ENCODE measurements around the gene DNHD1.
A peak's percentile ranks its signal among the peaks of the same experiment; 100 is the strongest.

DNHD1 gene

DNA sequence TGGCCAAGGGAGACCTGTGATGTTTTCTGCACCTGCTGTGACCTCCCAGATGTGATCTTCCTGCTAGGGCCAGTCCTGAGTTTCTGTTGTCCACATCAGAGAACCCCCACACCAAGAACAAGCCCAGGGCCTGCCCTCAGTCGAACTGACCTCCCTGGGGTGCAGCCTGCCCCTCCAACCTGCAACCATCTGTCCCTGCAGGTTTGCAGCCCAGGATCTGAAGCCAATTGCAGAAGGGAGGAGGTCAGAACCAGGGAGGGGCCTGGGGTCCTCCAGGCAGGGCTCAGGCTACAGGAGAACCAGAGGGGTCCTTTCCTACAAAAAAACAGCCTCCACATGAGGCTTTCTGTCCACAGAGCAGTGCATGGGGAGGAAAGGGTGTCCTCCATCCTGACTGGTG is 24.1 kb upstream of the DNHD1 start:
- FAIRE-seq (no peak), DNase-seq (ENCODE audit: insufficient read length, low spot score) (peak; percentile 32)
- TF ChIP-seq POLR2A (IDR thresholded peaks at IDR 0.05; ENCODE audit: low read depth, low read length), result no peak

- peak; percentile 88 for TF ChIP-seq POLR2A (IDR thresholded peaks at IDR 0.05; ENCODE audit: low read depth, low read length)
- DNase-seq (ENCODE audit: insufficient read length, low spot score) (peak; percentile 96), FAIRE-seq (no peak)
Measured at GRCh38 chr11:6473451-6474412, 23.3 kb upstream of the DNHD1 start, which contains the start of gene TRIM3. Gene TRIM3, minus strand, starts transcription at chr11:6473941. Its CDS starts 8,246 bp downstream, at chr11:6465695.

GRCh38 chr11:6474413-6474792 is 22.7 kb upstream of the DNHD1 start:
- FAIRE-seq, result no peak
- TF ChIP-seq POLR2A (IDR thresholded peaks at IDR 0.05; ENCODE audit: low read depth, low read length), result no peak
- no peak for DNase-seq (ENCODE audit: insufficient read length, low spot score)

DNA sequence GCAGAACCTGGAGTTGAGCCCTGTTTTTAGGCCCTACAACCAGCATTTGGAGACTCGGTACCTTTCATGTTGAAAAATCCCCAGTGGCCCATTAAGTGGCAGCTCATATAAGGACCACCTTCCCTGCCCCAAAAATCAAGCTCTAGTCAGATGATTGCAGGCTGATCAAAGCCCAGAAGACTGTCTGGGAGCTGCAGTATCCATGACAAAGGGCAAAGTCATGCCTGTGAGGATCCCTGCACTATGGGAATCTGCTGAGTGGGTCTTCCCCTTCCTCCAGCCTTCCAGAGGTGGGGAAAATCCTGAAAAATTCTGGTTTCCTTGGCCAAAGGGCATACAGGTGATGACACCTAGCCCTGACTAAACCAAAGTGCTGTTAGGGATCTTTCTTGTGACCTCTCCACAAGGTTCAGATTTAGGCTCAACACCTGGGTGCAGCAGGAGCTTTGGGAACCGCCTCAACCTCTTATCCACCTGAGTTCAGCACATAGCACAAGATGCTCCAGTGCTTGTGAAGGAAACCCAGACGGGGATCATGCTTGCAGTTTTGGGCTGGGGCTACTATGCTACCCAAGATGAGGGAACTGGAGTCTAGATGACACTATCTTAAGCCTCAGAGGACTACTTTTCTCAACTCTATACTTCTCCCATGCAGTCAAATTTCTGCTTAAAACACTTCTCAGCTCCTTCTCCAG is 22.1 kb upstream of the DNHD1 start:
- DNase-seq (ENCODE audit: insufficient read length, low spot score) (peak; percentile 32), FAIRE-seq (no peak)
- no peak for TF ChIP-seq POLR2A (IDR thresholded peaks at IDR 0.05; ENCODE audit: low read depth, low read length)

DNA sequence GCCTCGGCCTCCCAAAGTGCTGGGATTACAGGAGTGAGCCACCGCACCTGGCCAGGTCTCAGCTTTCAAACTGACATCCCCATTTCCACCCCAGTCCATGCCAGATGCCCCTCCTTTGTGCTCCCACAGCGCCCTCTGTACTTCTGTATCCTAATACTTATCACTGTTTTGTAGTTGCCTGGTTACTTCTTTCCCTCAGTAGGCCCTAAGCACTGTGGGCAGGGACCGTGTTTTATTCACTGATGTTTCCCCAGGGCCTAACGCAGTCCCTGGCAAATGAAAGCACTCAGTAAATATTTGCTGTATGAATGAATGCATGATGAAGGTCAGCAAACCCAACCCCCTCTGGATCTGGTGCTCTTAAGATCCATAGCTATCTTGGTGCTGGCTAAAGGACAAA is 21.1 kb upstream of the DNHD1 start:
- DNase-seq (ENCODE audit: insufficient read length, low spot score) (no peak), FAIRE-seq (no peak)
- no peak for TF ChIP-seq POLR2A (IDR thresholded peaks at IDR 0.05; ENCODE audit: low read depth, low read length)

GRCh38 chr11:6476571-6476970 is 20.5 kb upstream of the DNHD1 start:
- no peak for FAIRE-seq
- TF ChIP-seq POLR2A (IDR thresholded peaks at IDR 0.05; ENCODE audit: low read depth, low read length), result no peak
- no peak for DNase-seq (ENCODE audit: insufficient read length, low spot score)

GRCh38 chr11:6480299-6480914 is 16.7 kb upstream of the DNHD1 start:
- FAIRE-seq, result no peak
- DNase-seq (ENCODE audit: insufficient read length, low spot score), result no peak
- TF ChIP-seq POLR2A (IDR thresholded peaks at IDR 0.05; ENCODE audit: low read depth, low read length), result no peak

DNA sequence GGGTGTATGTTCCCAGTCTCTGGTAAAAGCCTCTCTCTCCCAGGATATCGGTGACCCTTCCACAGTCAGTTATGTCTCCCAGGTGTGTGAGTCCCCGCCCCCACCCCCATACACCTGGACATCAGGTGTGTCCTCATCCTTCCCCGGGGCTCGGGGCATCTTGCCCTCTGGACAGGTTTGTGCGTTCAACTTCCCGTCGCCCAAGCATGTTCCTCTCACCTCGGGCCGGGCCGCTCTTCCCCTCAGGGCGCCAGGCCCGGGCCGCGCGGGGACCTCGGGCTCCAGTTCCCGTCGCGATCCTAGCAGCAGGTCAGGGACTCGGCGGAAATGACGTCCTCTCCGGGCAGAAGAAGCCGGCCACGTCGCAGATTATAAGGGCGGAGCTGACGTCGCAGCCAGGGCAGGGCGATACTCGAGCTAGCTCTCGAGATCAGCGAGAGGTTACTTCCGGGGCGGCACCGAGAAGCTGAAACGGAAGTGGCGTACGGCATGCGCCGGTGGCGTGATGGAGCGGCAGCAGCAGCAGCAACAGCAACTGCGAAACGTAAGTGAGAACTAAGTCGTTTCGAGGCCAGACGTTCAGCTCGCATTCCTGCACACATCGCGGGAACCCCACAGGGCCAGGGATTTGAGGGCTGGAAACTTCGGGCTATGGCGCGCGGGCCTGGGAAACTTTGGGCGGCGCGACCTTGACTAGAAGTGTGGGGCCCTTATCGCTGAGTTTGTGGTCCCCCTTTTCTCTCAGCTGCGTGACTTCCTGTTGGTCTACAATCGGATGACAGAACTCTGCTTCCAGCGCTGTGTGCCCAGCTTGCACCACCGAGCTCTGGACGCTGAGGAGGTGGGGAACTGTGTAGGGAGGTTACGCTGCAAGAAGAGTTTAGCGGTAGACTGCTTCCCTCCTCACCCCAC is 15.8 kb upstream of the DNHD1 start, which contains the start of the genes ARFIP2 and TIMM10B:
Gene ARFIP2 (minus strand): TSS at position 320 of the 912 bp plus-strand sequence. CDS start 910 bp downstream, outside the sequence.
Gene TIMM10B (plus strand): TSS at position 490 of the 912 bp plus-strand sequence. CDS start 16 bp downstream, at position 506.
- FAIRE-seq (peak; percentile 86), DNase-seq (ENCODE audit: insufficient read length, low spot score) (peak; percentile 100)
- peak; percentile 94 for TF ChIP-seq POLR2A (IDR thresholded peaks at IDR 0.05; ENCODE audit: low read depth, low read length)

DNA sequence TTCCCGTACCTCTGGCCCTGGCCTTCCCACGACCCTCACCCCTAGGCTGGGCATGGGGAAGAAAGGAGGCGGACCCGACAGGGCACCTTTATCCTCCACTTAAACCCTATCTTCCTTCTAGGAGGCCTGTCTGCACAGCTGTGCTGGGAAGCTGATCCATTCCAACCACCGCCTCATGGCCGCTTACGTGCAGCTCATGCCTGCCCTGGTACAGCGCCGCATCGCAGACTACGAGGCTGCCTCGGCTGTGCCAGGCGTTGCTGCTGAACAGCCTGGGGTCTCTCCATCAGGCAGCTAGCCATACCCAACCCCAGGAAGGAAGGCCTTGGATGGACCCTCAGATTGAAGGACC is 15.2 kb upstream of the DNHD1 start:
- FAIRE-seq, result no peak
- TF ChIP-seq POLR2A (IDR thresholded peaks at IDR 0.05; ENCODE audit: low read depth, low read length), result no peak
- no peak for DNase-seq (ENCODE audit: insufficient read length, low spot score)

DNA sequence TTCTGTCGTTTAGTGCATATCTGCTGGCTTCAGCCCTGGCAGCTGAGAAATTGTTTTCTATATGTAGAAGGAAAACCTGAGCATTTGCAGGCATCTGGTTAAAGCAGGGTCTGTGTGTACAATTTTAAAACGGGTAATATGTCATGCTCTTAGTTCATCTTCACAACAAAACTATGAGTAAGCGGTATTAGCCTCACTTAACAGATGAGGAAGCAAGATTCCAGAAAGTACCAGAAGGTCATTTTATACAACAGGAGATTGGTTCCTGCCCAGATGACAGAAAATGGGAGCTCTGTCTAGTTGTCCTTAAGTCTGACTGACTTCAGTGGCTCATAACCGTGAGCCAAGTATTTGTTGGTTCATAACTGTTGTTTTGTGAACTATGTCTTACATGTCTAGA is 14.6 kb upstream of the DNHD1 start:
- FAIRE-seq, result no peak
- no peak for TF ChIP-seq POLR2A (IDR thresholded peaks at IDR 0.05; ENCODE audit: low read depth, low read length)

GRCh38 chr11:6483015-6483414 is 14.1 kb upstream of the DNHD1 start:
- no peak for TF ChIP-seq POLR2A (IDR thresholded peaks at IDR 0.05; ENCODE audit: low read depth, low read length)
- FAIRE-seq, result no peak
- no peak for DNase-seq (ENCODE audit: insufficient read length, low spot score)

More for the DNA sequence above, 14.6 kb upstream of the DNHD1 start:
- no peak for DNase-seq (ENCODE audit: insufficient read length, low spot score)

- TF ChIP-seq POLR2A (IDR thresholded peaks at IDR 0.05; ENCODE audit: low read depth, low read length), result no peak
- FAIRE-seq, result no peak
Measured at GRCh38 chr11:6485661-6486060, 11.4 kb upstream of the DNHD1 start.

DNA sequence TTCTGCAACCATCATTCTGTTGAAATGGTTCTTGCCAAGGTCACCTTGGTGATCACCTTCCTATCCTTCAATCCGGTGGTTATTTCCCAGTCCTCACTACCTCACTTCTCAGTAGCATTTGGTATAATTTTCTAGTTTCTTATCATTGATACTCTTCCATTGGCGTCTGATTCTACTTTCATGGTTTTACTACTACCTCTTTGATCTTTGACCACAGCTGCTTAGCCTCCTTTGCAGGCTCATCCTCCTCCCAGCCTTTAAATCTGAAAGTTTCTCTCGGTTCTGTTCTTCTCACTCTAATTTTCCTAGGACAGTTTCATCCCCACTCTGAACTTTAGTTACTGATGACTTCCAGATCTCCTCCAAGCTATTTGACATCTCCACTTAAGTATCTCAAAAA is 10.8 kb upstream of the DNHD1 start:
- no peak for FAIRE-seq
- DNase-seq (ENCODE audit: insufficient read length, low spot score), result no peak
- TF ChIP-seq POLR2A (IDR thresholded peaks at IDR 0.05; ENCODE audit: low read depth, low read length), result no peak

More at GRCh38 chr11:6485661-6486060, 11.4 kb upstream of the DNHD1 start:
- DNase-seq (ENCODE audit: insufficient read length, low spot score), result no peak
